K562 (cell line): ENCODE measurements around the gene C6orf15. TPM values are rescaled to one million over a fixed set of nuclear protein-coding genes. Genes with fewer than 3 reads are reported as not detected.

ENCODE experiments used
- ATAC-seq: fragments of 200-7000 bp; cut with Tn5 transposase; 3 replicates; pipeline ENCODE4 v1.9.1; 2020; ENCODE audit warnings: moderate library complexity
- BruUV-seq: library from RNA; stranded (reverse); fragments of 400-500 nt; replicated peaks from 2 replicates; lab custom pipeline; 2021; lab: Mats Ljungman, UMichigan
- CTCF ChIA-PET: fragments of 300-600 bp; formaldehyde crosslinking; extraction: SDS; loops from one replicate; lab custom pipeline; 2021; ENCODE audit warnings: low intra/inter-chr PET ratio; lab: Yijun Ruan, JAX
- POLR2A ChIA-PET: fragments of 300-600, 350-650 bp; sonication (Branson Sonifier 250); formaldehyde crosslinking; extraction: SDS; loops from one replicate; lab custom pipeline; 2021; ENCODE audit warnings: antibody characterized with exemption, inconsistent platforms; lab: Yijun Ruan, JAX
- DNase-seq, 4 experiments: peaks; one replicate each; pipeline versions ENCODE4 v3.0.0 to v3.0.0-alpha.2; 2011 to 2018; ENCODE audit warnings: low spot score in 3 of 4, mixed read lengths in 3 of 4; ENCODE audit errors: extremely low read depth in 1 of 4
- FAIRE-seq: peaks from 2 replicates; lab custom pipeline; 2011; peaks lifted over from hg19 to GRCh38; lab: Jason Lieb, UNC
- H2AFZ ChIP-seq: 2 replicates; pipeline ENCODE4 v1.6.0; 2011; ENCODE audit warnings: low read depth, low read length, control low read depth, inconsistent platforms
- H3K27ac ChIP-seq: fragments of 200-600 bp; 3 replicates; pipeline ENCODE4 v1.8.0; 2011; ENCODE audit warnings: low read depth, mild to moderate bottlenecking, control low read depth, inconsistent platforms, low read length, moderate library complexity, mixed read lengths; ENCODE audit errors: extremely low read depth
- H3K27me3 ChIP-seq, 2 experiments: fragments of 300-600 bp in 1 of 2; 2 replicates in 1 of 2; 3 replicates in 1 of 2; pipeline versions ENCODE4 v1.6.0 to v1.8.0; 2011; ENCODE audit warnings: inconsistent platforms in 2 of 2, low read length in 2 of 2, mild to moderate bottlenecking in 1 of 2, mixed read lengths in 1 of 2, moderate library complexity in 1 of 2; ENCODE audit not compliant: control insufficient read depth in 2 of 2, insufficient read depth in 2 of 2
- H3K36me3 ChIP-seq: fragments of 300-600 bp; 3 replicates; pipeline ENCODE4 v1.8.0; 2011; ENCODE audit warnings: mild to moderate bottlenecking, low read length, inconsistent platforms; ENCODE audit not compliant: control insufficient read depth, insufficient read depth
- H3K4me1 ChIP-seq, 2 experiments: fragments of 200-600 bp in 1 of 2; replicated peaks in 1 of 2; 2 replicates in 1 of 2; 3 replicates in 1 of 2; pipeline versions ENCODE4 v1.5.1 to v1.8.0; 2011; ENCODE audit warnings: inconsistent platforms in 2 of 2, low read length in 2 of 2, mild to moderate bottlenecking in 1 of 2, mixed read lengths in 1 of 2, moderate library complexity in 1 of 2; ENCODE audit not compliant: control insufficient read depth in 2 of 2, insufficient read depth in 2 of 2
- H3K4me2 ChIP-seq: 2 replicates; pipeline ENCODE4 v1.6.1; 2011; ENCODE audit warnings: low read length, control low read depth, inconsistent platforms, mixed read lengths; ENCODE audit not compliant: insufficient read depth
- H3K4me3 ChIP-seq: fragments of 200-600 bp; sonication (generic), shearing (Covaris generic); 2 replicates; pipeline ENCODE4 v1.5.1; 2016; ENCODE audit warnings: control low read depth, inconsistent platforms
- H3K79me2 ChIP-seq: fragments of 200-600 bp; 3 replicates; pipeline ENCODE4 v1.8.0; 2011; ENCODE audit warnings: low read length, inconsistent platforms; ENCODE audit not compliant: control insufficient read depth, insufficient read depth
- H3K9ac ChIP-seq, 2 experiments: 2 replicates each; pipeline versions ENCODE4 v1.6.0 to v1.6.1; 2011; ENCODE audit warnings: low read depth in 2 of 2, low read length in 2 of 2, control low read depth in 1 of 2, inconsistent platforms in 1 of 2, mild to moderate bottlenecking in 1 of 2, mixed read lengths in 1 of 2; ENCODE audit not compliant: insufficient read depth in 1 of 2
- H3K9me1 ChIP-seq: one replicate; pipeline ENCODE4 v1.6.0; 2011; ENCODE audit warnings: inconsistent platforms, mild to moderate bottlenecking, low read length, moderate library complexity; ENCODE audit not compliant: control insufficient read depth, insufficient read depth
- H3K9me3 ChIP-seq: replicated peaks from 2 replicates; pipeline ENCODE4 v1.5.1; 2011; ENCODE audit warnings: low read depth, low read length, inconsistent platforms; ENCODE audit not compliant: control insufficient read depth, insufficient read depth
- H4K20me1 ChIP-seq: replicated peaks from 2 replicates; pipeline ENCODE4 v1.6.1; 2011; ENCODE audit warnings: low read length, inconsistent platforms, mixed read lengths; ENCODE audit not compliant: control insufficient read depth, insufficient read depth
- ADNP ChIP-seq: fragments of 200-800 bp; sonication (Bioruptor generic); IDR thresholded peaks from 2 replicates; pipeline ENCODE4 v1.6.1; 2016; ENCODE audit warnings: missing genetic modification characterization, missing compliant biosample characterization
- ARID3B ChIP-seq: fragments of 250-450 bp; sonication (Bioruptor Pico); IDR thresholded peaks from 2 replicates; pipeline ENCODE4 v1.4.0; 2020; ENCODE audit warnings: borderline replicate concordance
- BCOR ChIP-seq: fragments of 450-650 bp; IDR thresholded peaks from 2 replicates; pipeline ENCODE4 v1.6.1; 2016
- CBFA2T2 ChIP-seq: fragments of 450-650 bp; conservative IDR thresholded peaks from 2 replicates; pipeline ENCODE4 v1.6.1; 2017; ENCODE audit warnings: mild to moderate bottlenecking
- CEBPG ChIP-seq, 3 experiments: fragments of 200-800 bp in 1 of 3; sonication (Bioruptor generic) in 1 of 3; sonication (generic) in 1 of 3; formaldehyde crosslinking in 1 of 3; IDR thresholded peaks in 2 of 3; conservative IDR thresholded peaks in 1 of 3; 2 replicates each; pipeline versions ENCODE4 v1.6.1 to v1.8.0; 2016 to 2022; ENCODE audit warnings: missing compliant biosample characterization in 2 of 3, missing genetic modification characterization in 2 of 3, mild to moderate bottlenecking in 1 of 3, missing genetic modification reagents in 1 of 3
- ESRRA ChIP-seq: fragments of 450-650 bp; IDR thresholded peaks from 2 replicates; pipeline ENCODE4 v1.6.1; 2014; ENCODE audit warnings: low read depth, mild to moderate bottlenecking, moderate library complexity, borderline replicate concordance
- ETS1 ChIP-seq: conservative IDR thresholded peaks from 2 replicates; pipeline ENCODE4 v1.6.1; 2011; ENCODE audit warnings: low read depth, mild to moderate bottlenecking, low read length; ENCODE audit not compliant: control insufficient read depth
- EWSR1 ChIP-seq: fragments of 450-650 bp; IDR thresholded peaks from 2 replicates; pipeline ENCODE4 v1.6.1; 2018; ENCODE audit warnings: borderline replicate concordance, mild to moderate bottlenecking, low read depth, moderate library complexity; ENCODE audit not compliant: partially characterized antibody
- GATAD2A ChIP-seq: fragments of 450-650 bp; IDR thresholded peaks from 2 replicates; pipeline ENCODE4 v1.6.1; 2017
- HDAC2 ChIP-seq: fragments of 450-650 bp; IDR thresholded peaks from 2 replicates; pipeline ENCODE4 v1.6.1; 2016; ENCODE audit warnings: mild to moderate bottlenecking
- HDGF ChIP-seq: fragments of 450-650 bp; IDR thresholded peaks from 2 replicates; pipeline ENCODE4 v1.6.1; 2016
- JUND ChIP-seq, 2 experiments: IDR thresholded peaks; 2 replicates in 1 of 2; 3 replicates in 1 of 2; pipeline ENCODE4 v1.6.1; 2011; ENCODE audit warnings: borderline replicate concordance in 2 of 2, low read depth in 2 of 2, low read length in 2 of 2, improper control_type of control experiment in 1 of 2, missing biosample characterization in 1 of 2, missing genetic modification characterization in 1 of 2, missing genetic modification reagents in 1 of 2
- KDM1A ChIP-seq, 2 experiments: fragments of 450-650 bp; IDR thresholded peaks; 2 replicates each; pipeline ENCODE4 v1.6.1; 2016; ENCODE audit warnings: mild to moderate bottlenecking in 2 of 2
- NFRKB ChIP-seq: fragments of 450-650 bp; IDR thresholded peaks from 2 replicates; pipeline ENCODE4 v1.6.1; 2016; ENCODE audit warnings: low read depth
- PHF20 ChIP-seq: fragments of 450-650 bp; IDR thresholded peaks from 2 replicates; pipeline ENCODE4 v1.6.1; 2018; ENCODE audit not compliant: partially characterized antibody
- RBM17 ChIP-seq: fragments of 200-400 bp; formaldehyde crosslinking; IDR thresholded peaks from 2 replicates; pipeline ENCODE4 v1.6.1; 2017; ENCODE audit warnings: low read depth, mild to moderate bottlenecking, low read length, borderline replicate concordance
- RBM25 ChIP-seq: fragments of 200-400 bp; formaldehyde crosslinking; IDR thresholded peaks from 2 replicates; pipeline ENCODE4 v1.6.1; 2018; ENCODE audit warnings: low read length, low read depth, moderate library complexity; ENCODE audit not compliant: severe bottlenecking
- SMARCA4 ChIP-seq: fragments of 450-650 bp; IDR thresholded peaks from 2 replicates; pipeline ENCODE4 v1.6.1; 2016
- SMARCA5 ChIP-seq: fragments of 450-650 bp; IDR thresholded peaks from 2 replicates; pipeline ENCODE4 v1.6.1; 2016
- ZFP1 ChIP-seq: fragments of 450-650 bp; formaldehyde crosslinking; IDR thresholded peaks from 2 replicates; pipeline ENCODE4 v1.4.0; 2020; ENCODE audit warnings: mild to moderate bottlenecking, mixed read lengths
- ZFP36 ChIP-seq: fragments of 150-350 bp; IDR thresholded peaks from 2 replicates; pipeline ENCODE4 v1.6.1; 2018; ENCODE audit warnings: low read length, low read depth; ENCODE audit not compliant: partially characterized antibody
- ZNF561 ChIP-seq: fragments of 450-650 bp; formaldehyde crosslinking; conservative IDR thresholded peaks from 2 replicates; pipeline ENCODE4 v1.4.0; 2020; ENCODE audit warnings: mild to moderate bottlenecking, moderate library complexity
- WGBS: fragments of 100-300 bp; shearing (Covaris generic); methylation state at CpG from one replicate; pipeline ENCODE4 v1.1.6; 2016; ENCODE audit warnings: low coverage, mixed read lengths; ENCODE audit not compliant: insufficient coverage; ENCODE audit errors: missing lambda C conversion rate; 5-methylcytosine and 5-hydroxymethylcytosine counted together
- in situ Hi-C: fragments of 300-500 bp; cut with MboI; formaldehyde crosslinking; loops from 4 replicates; pipeline ENCODE4 v1.15.0; 2018; ENCODE audit warnings: inconsistent platforms, mixed read lengths
- intact Hi-C: fragments of 100-400 bp; cut with micrococcal nuclease; formaldehyde crosslinking; loops from 2 replicates; pipeline ENCODE4 v1.14.2; 2022
- polyA plus RNA-seq, 8 experiments: library from polyadenylated mRNA; depleted of rRNA in 4 of 8; stranded (reverse) in 5 of 8; unstranded in 3 of 8; fragments of >200 nt; fragmentation: Nextera tagmentation in 2 of 8; fragmentation: Illumina TruSeq in 1 of 8; extraction: Ambion mirVana in 2 of 8; extraction: Trizol in 1 of 8; gene quantifications; 2 replicates each; pipeline versions ENCODE4 v1.2.1 to v1.2.3, GENCODE V29; 2011 to 2014; ENCODE audit warnings: inconsistent platforms in 1 of 8, missing spikeins in 1 of 8
- total RNA-seq, 7 experiments: library from RNA; depleted of rRNA in 6 of 7; stranded (reverse); fragments of >200 nt in 6 of 7; fragmentation: Illumina TruSeq in 2 of 7; extraction: Trizol in 2 of 7; gene quantifications; 2 replicates each; pipeline versions ENCODE4 v1.2.1 to v1.2.3, GENCODE V29; 2011 to 2021; ENCODE audit warnings: low replicate concordance in 1 of 7

The C6orf15 gene
- total and polyA plus RNA-seq, 9 of the 15 experiments (the other 6 are each of a cell fraction or from before 2014, with no cell fraction given), result not detected

DNA sequence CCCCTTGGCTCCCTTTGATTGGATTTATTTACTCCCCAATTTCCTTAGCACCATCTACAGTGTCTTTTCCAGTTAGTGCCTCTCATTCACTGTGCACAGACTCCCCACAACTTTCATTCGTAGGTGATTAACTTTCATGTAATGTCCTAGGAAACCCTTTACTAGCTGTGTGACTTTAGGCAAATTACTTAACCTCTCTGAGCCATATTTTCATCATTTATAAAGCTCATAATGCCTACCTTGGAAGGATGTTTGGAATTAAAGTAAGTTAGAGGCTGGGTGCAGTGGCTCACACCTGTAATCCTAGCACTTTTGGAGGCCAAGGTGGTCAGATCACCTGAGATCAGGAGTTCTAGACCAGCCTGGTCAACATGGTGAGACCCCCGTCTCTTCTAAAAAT is 20.1 kb downstream of the C6orf15 start:
- Histone ChIP-seq H2AFZ (no peak overlapping the region), H3K4me2 (no peak overlapping the region), H3K27me3 (peaks cover 0 to 16% of the 10 kb centered on the region in 2 experiments; a peak in 2 of 5 replicates), H3K4me3 (no peak overlapping the region), H3K9me3 (no peaks in the 10 kb centered on the region), H4K20me1 (no peaks in the 10 kb centered on the region), H3K9me1 (no peaks in the 10 kb centered on the region), H3K79me2 (no peaks in the 10 kb centered on the region), H3K27ac (no peak overlapping the region), H3K36me3 (no peaks in the 10 kb centered on the region), H3K9ac (no peak overlapping the region), H3K4me1 (peaks cover 0 to 4% of the 10 kb centered on the region in 2 experiments; a peak in 4 of 5 replicates)
- DNase-seq (no peak), FAIRE-seq (no peak), ATAC-seq (no peak)
- ChIA-PET CTCF (no interaction called here), POLR2A (interaction anchor here (0.6 to 1.5 kb wide), 4 partner anchors 12 to 434 kb away, joined by 3 read pairs; no protein-coding TSS in a partner anchor)
- TF ChIP-seq JUND (IDR thresholded peaks at IDR 0.05; ENCODE audit: borderline replicate concordance, low read depth, low read length) (no peak), JUND (tag; IDR thresholded peaks at IDR 0.05; ENCODE audit: borderline replicate concordance, low read depth, low read length) (no peak), ZFP1 (CRISPR knock-in tag) (no peak), BCOR (peak; percentile 96), PHF20 (peak; percentile 23), CBFA2T2 (no peak), ZNF561 (CRISPR knock-in tag) (no peak), RBM25 (peak; percentile 95), CEBPG (CRISPR knock-in tag; IDR thresholded peaks at IDR 0.05) (no peak), CEBPG (tag; conservative IDR thresholded peaks at IDR 0.05 in 1 of 2, IDR thresholded peaks at IDR 0.05 in 1 of 2) (no peak), SMARCA5 (peak; percentile 90), GATAD2A (no peak), ETS1 (no peak), ZFP36 (peak; percentile 88), RBM17 (no peak), HDGF (0 out of 2 replicates have a peak, but pooled peaks have one; percentile 31), EWSR1 (no peak), ADNP (tag) (0 out of 2 replicates have a peak, but pooled peaks have one; percentile 44), ARID3B (CRISPR knock-in tag) (no peak), HDAC2 (peak; percentile 53; the same call in 1 of the 2 replicates), SMARCA4 (no peak), ESRRA (0 out of 2 replicates have a peak, but pooled peaks have one; percentile 15), KDM1A (IDR thresholded peaks at IDR 0.05) (peak; percentile 77 to 85), NFRKB (no peak)
- WGBS, result 13% methylated on average over 2 of the region's 2 CpGs
- in situ Hi-C loops (no loop called here), intact Hi-C loops (no loop called here)
- no TSS peak for BruUV-seq
